Measurements from ENCODE around the gene TNFSF9.
"Not testable (repeated sequence)": the region's sequence is repeated elsewhere in the genome, so short reads cannot be mapped to it uniquely, and the experiment has no call there.

TNFSF9 gene

DNA sequence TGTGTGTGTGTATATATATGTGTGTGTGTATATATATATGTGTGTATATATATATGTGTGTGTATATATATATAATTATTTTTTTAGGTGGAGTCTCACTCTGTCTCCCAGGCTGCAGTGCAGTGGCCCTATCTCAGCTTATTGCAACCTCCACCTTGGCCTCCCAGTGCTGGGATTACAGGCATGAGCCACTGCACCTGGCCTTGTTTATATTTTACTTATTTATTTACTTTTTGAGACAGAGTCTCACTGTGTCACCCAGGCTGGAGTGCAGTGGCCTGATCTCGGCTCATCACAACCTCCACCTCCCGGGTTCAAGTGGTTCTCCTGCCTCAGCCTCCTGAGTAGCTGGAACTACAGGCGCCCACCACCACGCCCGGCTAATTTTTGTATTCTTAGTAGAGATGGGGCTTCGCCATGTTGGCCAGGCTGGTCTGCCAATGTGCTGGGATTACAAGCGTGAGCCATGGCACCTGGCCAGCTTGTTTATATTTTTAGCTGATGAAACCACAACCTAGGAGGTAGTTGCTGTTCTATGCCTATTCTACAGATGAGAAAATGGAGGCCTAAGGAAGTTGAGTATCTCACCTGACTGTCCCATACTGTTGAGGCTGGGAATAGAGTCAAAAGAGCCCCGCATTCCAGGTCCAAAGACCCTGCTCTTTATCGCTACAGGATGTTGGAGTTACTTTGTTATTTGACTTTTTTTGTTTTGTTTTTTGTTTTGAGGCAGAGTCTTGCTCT, 22.6 kb upstream of the TNFSF9 start:
- not testable (repeated sequence) for DNase-seq

GRCh38 chr19:6509118-6509971, 21.5 kb upstream of the TNFSF9 start:
- DNase-seq, result no peak

GRCh38 chr19:6510618-6511017, 20.2 kb upstream of the TNFSF9 start:
- DNase-seq, result no peak

DNA sequence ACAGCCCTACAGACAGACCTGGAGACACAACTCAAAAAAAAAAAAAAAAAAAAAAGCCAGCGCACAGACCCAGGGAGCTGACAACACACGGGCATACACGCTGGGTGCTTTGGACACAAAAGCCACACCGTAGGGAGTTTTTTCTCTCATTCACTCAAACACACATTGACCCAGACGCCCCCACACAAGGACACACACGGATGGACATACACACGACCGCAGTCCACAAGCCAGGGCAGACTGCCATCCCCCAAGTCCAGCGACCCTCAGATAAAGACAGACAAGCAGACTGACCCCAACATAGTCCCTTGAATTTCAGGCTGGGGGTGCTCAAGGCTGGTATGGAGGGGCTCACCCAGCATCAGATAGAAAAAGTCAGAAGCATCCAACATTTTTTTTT, 16.7 kb upstream of the TNFSF9 start:
- DNase-seq, result no peak

GRCh38 chr19:6514926-6515544, 15.8 kb upstream of the TNFSF9 start:
- no peak for DNase-seq

GRCh38 chr19:6516018-6516658, 14.7 kb upstream of the TNFSF9 start:
- peak; percentile 83 for DNase-seq

GRCh38 chr19:6516659-6517291, 14.1 kb upstream of the TNFSF9 start:
- peak; percentile 89 for DNase-seq

DNA sequence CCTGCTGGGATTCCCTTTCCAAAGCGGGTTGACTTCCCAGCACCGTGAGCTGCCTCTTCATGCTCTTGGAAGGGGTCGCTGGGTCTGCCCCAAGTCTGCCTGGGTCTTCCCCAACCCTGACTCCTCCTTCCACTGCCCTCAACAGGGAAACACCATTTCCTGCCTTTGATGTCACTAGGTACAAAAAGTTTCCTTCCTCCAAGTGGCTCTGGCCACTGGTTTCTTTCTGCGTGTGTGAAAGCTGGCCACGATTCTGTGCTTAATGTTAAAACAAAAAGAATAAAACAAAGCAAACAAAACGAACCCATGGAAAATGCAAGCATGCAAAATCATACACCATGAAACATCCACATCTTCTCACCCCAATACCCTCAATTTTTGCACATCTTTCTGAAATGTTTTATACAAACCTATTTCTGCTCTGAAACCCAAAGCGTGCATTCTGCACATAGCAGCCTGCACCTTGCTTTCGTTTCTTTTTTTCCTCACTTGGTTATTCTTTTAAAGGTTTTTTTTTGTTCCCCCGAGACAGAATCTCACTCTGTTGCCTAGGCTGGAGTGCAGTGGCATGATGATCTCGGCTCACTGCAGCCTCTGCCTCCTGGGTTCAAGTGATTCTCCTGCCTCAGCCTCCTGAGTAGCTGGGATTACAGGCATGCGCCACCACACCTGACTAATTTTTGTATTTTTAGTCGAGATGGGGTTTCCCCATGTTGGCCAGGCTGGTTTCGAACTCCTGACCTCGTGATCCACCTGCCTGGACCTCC, 12.5 kb upstream of the TNFSF9 start:
- peak; percentile 49 for DNase-seq

DNA sequence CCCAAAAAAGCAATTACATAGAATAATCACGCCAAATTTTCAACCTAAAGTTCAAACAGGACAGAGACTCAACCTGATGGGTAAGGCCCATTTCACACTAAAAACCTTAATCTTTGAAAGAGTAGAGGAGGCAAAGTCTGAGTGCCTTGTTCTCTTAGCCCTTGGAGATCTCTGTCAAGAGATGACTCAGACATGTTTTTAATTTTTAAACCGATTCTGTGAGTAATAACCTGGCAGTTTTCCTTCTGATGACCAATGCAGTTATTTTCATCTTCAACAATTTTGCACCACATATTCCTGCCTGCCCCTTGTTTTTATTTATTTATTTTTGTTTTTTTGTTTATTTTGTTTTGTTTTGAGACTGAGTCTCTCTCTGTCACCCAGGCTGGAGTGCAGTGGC, 11.5 kb upstream of the TNFSF9 start:
- no peak for DNase-seq

- DNase-seq, result peak; percentile 82
Measured at GRCh38 chr19:6521718-6522646, 8.8 kb upstream of the TNFSF9 start.

DNA sequence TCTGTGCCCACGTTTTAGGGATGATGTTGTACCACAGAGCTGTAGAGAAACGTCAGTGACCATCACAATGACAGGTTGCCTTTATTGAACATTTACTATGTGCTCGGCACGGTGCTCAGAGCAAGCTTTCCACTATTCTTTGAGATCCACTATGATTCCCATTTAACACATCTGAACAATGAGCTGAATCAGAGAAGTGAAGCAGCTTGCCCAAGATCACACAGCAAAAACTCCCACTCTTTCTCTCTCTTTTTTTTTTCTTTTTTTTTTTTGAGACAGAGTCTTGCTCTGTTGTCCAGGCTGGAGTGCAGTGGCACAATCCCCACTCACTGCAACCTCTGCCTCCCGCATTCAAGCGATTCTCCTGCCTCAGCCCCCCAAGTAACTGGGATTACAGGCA, 8.1 kb upstream of the TNFSF9 start:
- no peak for DNase-seq

DNA sequence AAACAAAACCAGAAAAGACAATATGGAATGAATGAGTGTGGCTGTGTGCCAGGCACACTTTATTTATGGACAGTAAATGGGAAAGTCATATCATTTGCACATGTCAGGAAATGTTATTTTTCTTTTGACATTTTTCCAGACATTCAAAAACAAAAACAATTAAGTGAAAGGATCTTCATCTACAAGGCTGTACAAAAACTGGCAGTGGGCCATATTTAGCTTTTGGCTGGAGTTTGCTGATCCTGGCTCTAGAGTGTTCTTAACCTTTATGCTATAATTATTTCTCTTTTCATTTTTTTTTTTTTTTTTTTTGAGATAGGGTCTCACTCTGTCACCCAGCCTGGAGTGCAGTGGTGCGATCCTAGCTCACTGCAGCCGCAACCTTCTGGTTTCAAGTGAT, 6.5 kb upstream of the TNFSF9 start:
- no peak for DNase-seq

DNA sequence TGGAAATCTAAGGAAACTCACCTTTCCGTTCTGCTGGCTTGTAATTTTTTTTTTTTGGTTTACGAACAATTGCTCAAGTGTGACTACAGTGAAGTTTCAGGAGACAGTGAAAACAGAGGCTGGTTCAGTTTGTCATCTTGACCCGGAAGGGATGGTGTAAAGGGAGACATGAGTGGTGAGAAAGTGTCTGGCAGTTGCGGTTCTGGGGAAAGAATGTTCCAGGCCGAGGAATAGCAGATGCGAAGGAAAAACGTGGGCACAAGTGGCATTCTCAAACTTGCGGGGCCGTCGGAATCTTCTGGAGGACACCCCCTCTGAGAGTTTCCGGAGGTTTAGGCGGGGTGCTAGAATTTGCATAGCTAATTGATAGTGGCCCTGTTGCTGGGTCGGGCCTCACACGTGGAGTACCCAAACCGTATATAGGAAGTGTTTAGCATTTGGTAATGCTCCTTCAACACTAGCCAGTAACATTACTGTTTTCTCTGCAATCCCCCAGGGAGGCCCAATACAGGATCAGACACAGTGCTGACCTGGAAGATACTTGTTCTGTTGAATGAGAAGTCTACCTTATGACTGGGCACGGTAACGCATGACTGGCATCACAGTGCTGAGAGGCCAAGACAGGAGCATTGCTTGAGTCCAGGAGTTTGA, 2.8 kb upstream of the TNFSF9 start:
- DNase-seq, result peak; percentile 31

DNA sequence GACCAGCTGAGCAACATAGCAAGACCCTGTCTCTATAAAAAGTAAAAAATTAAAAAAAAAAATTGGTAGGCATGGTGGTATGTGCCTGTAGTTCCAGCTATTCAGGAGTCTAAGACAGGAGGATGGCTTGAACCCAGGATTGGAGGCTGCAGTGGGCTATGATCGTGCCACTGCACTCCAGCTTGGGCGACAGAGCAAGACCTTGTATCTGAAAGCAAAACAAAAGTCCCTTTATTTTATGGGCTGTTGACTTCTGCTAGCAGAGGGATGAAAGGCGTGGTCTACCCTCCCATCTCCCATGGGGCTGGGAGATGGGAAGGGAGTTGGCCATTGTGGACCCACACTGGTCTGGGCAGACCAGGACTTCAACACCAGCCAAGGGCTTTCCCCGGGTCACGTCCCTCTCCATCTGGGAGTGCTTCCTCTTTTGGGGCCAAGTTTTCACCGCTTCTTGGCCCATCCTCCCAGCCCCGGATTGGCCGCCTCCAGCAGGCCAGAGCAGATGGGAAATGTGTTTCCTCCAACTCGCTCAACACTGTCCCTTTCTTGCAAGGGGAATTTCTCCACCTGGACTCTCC, 2.2 kb upstream of the TNFSF9 start:
- DNase-seq, result no peak

GRCh38 chr19:6529351-6529750, 1.5 kb upstream of the TNFSF9 start:
- DNase-seq, result no peak

DNA sequence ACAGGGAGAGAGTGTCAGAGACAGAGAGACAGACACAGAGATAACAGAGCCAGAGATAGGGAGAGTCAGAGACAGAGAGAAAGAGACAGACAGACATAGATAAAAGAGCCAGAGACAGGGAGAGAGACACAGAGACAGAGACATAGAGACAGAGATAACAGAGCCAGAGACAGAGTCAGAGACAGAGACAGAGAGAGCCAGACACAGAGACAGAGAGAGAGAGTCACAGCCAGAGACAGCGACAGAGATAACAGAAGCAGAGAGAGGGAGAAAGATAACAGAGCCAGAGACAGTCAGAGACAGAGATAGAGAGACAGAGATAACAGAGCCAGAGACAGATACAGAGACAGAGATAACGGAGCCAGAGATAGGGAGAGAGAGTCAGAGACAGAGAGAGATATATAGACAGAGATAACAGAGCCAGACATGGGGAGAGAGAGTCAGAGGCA, 865 bp upstream of the TNFSF9 start:
- no peak for DNase-seq

DNA sequence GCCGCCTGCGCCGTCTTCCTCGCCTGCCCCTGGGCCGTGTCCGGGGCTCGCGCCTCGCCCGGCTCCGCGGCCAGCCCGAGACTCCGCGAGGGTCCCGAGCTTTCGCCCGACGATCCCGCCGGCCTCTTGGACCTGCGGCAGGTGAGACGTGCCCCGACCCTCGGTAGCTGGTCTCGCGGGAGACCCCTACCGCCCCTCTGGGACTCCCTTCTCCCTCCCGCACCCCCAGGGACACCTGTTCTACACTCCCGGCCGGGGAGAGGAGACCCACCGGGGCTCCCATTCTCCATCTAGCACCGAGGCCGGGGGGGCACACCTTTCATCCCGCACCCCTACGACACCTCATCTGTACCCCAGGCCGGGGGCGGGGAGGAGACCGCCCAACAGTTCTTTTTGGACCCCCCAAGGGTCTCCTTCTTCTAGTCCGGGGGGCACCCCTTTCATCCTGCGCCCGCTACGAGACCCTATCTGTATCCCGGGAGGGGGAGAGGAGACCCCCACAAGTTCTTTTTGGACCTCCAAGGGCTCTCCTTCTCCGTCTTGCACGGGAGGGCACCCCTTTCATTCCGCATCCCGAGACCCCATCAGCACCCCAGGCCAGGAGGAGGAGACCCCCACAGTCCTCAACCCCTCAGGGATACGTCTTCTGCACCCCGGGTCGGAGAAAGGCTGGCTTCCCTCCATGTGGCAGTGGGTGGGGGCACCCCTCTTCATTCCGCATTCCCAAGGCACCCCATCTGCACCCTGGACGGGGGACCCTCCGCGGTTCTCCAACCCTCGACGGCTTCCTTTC, 533 bp downstream of the TNFSF9 start:
- DNase-seq, result no peak

DNA sequence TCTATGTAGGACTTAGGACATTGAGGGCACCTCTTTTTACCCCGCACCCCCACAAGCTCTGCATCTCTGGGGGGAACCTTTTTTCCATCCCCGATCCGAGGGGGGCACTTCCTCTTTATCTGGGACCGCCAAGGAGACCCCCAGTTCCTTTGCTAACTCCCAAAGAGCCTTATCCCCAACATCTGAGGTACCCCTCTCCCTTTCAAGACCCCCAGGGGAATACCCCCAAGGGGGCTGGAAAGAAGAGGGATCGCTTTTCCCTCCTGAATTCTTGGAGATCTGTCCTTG, 1.1 kb downstream of the TNFSF9 start:
- DNase-seq, result no peak

Data from CD4-positive, alpha-beta T cell treated with Interleukin-21 for 1 hour (primary cell).